Skeletal muscle tissue (tissue), 4 donors: ENCODE measurements around the gene FRMD4B. TPM values are rescaled to one million over a fixed set of nuclear protein-coding genes. Genes with fewer than 3 reads are reported as not detected.
A peak's percentile ranks its signal among the peaks of the same experiment; 100 is the strongest.
"Not testable (repeated sequence)": the region's sequence is repeated elsewhere in the genome, so short reads cannot be mapped to it uniquely, and the experiment has no call there.

Experiments used
- H3K27ac ChIP-seq: one replicate; pipeline ENCODE4 v1.7.0; 2013; ENCODE audit warnings: mild to moderate bottlenecking, low read depth, low read length, inconsistent platforms
- H3K27me3 ChIP-seq, 3 donors: one replicate each; pipeline ENCODE4 v1.7.0; 2013; ENCODE audit warnings: low read length in 3 of 3; ENCODE audit not compliant: control insufficient read depth in 3 of 3, insufficient read depth in 3 of 3
- H3K36me3 ChIP-seq, 3 donors: one replicate each; pipeline ENCODE4 v1.7.0; 2013; ENCODE audit warnings: low read length in 3 of 3; ENCODE audit not compliant: control insufficient read depth in 3 of 3, insufficient read depth in 3 of 3
- H3K4me1 ChIP-seq, 3 donors: one replicate each; pipeline ENCODE4 v1.7.0; 2013; ENCODE audit warnings: low read length in 3 of 3, mild to moderate bottlenecking in 3 of 3; ENCODE audit not compliant: control insufficient read depth in 3 of 3, insufficient read depth in 3 of 3
- H3K4me3 ChIP-seq, 3 donors: one replicate each; pipeline ENCODE4 v1.7.0; 2013; ENCODE audit warnings: low read length in 3 of 3
- H3K9ac ChIP-seq, 3 donors: one replicate each; pipeline ENCODE4 v1.7.0; 2013; ENCODE audit warnings: low read length in 3 of 3, mild to moderate bottlenecking in 3 of 3, moderate library complexity in 2 of 3, low read depth in 1 of 3
- H3K9me3 ChIP-seq, 3 donors: one replicate each; pipeline ENCODE4 v1.7.0; 2013; ENCODE audit warnings: low read length in 3 of 3; ENCODE audit not compliant: control insufficient read depth in 3 of 3
- total RNA-seq: library from RNA; depleted of rRNA; stranded (reverse); fragments of >200 nt; gene quantifications from one replicate; pipeline ENCODE4 v1.2.3, GENCODE V29; 2014
- donor health status: Osteomylitis.

The FRMD4B gene
- total RNA-seq, 1 donor from 2014 or later: 21.4 TPM

DNA sequence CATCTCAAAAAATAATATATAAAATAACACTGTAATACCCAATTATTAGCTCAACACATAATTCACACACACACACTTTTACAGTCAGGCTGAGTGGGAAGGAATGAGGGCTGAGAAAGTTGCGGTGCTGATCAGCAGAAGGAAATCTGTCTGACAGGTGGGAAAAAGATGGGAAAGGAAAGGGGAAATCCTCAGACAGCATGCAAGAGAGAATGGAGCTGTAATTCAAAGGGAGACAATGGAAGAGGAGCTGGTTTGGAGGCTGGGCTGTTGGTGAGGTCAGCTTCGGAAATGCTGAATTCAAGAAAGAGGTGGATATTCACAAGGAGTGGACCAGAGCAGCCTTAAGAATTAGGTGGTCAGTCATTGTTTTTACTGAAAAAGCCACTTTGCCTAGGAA is 141.8 kb downstream of the FRMD4B start:
- Histone ChIP-seq H3K9me3 (no peaks in the 10 kb centered on the region), H3K4me3 (no peak overlapping the region), H3K27ac (no peak overlapping the region), H3K4me1 (no peaks in the 10 kb centered on the region), H3K9ac (no peak overlapping the region), H3K36me3 (no peaks in the 10 kb centered on the region), H3K27me3 (no peaks in the 10 kb centered on the region)

DNA sequence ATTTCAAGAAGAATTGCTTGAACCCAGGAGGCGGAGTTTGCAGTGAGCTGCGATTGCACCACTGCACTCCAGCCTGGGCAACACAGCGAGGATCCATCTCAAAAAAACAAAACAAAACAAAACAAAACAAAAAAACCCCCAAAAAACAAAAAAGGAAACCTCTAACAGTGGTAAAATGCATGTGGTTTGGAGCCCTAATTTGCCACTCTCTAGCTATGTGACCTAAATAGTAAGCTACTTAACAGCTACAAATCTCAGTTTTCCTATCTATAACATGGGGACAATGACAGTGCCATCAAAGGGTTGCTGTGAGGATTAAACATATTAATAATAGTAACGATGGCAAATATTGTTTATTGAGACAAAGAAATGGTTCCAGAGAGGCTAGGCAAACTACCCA is 144.1 kb downstream of the FRMD4B start:
- no peak overlapping the region for H3K9ac ChIP-seq
- no peak overlapping the region for H3K27ac ChIP-seq
- H3K27me3 ChIP-seq: no peaks in the 10 kb centered on the region
- H3K4me3 ChIP-seq: no peak overlapping the region
- H3K9me3 ChIP-seq: no peaks in the 10 kb centered on the region
- H3K4me1 ChIP-seq: no peaks in the 10 kb centered on the region
- no peaks in the 10 kb centered on the region for H3K36me3 ChIP-seq

DNA sequence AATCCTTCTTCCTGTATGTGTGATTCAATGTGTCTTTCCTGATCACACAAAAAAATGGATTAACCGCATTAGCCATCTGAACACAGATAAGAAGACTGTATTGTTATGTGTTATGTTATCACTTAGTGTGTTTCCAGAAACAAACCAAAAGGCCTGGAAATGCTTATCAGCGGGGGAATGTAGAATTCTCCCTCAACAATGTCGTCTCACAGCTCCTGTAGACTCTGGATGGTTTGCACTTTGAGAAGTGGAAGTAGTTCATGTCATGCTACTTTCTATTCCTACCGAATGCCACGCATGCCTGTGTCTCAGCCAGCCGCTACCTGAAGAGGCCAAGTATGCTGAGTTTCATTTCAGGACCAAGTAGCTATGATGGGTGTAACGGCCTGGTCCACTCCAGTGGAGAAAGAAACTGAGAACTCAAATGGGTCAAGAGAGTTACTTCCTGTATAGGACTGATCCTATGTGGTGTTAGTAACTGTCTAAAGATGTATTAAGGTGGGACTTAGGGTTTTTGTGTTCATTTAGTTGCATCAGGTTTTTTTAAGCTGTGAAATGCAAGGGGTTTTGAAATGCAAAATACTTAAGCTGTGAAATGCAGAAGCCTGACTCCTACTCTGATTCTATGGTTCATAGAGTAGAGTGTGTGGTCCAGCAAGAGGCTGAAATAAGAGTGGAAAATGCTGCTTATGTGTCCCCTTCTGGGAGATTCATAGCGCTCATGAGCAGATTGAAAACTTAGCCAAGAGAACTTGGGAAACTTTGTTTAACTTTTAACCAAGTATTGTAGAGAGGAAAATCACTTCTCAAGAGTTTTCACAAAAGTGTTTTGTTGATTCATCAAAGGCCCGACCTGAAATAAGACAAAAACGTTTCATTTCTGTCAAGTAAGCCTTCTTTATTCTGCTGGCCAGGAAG is 145.0 kb downstream of the FRMD4B start:
- H3K27ac ChIP-seq: no peak overlapping the region
- H3K4me3 ChIP-seq: no peak overlapping the region
- no peak overlapping the region for H3K9ac ChIP-seq
- H3K9me3 ChIP-seq: no peaks in the 10 kb centered on the region
- no peaks in the 10 kb centered on the region for H3K27me3 ChIP-seq
- no peaks in the 10 kb centered on the region for H3K36me3 ChIP-seq
- H3K4me1 ChIP-seq: no peaks in the 10 kb centered on the region

DNA sequence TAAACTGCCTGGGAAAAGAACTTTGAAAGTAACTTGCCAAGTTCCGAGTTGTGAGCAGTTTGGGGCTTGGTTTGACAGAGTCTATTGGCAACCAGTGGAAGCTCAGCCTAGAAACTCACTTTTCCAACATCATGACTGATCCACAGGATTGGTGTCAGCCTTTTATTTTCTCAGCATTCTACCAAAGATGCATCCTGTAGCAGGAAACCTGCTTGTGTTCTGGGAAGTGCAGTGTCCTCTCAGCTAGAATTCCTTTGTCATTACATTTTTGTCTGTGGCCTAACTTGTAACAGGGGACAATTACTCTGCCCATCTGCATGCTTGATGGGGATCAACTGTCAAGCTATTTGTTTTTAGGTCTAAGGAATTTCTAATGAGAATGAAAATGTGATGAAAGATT is 146.8 kb downstream of the FRMD4B start:
- Histone ChIP-seq H3K9ac (no peak overlapping the region), H3K36me3 (no peaks in the 10 kb centered on the region), H3K9me3 (no peaks in the 10 kb centered on the region), H3K4me1 (no peaks in the 10 kb centered on the region), H3K4me3 (no peak overlapping the region), H3K27ac (no peak overlapping the region), H3K27me3 (no peaks in the 10 kb centered on the region)

DNA sequence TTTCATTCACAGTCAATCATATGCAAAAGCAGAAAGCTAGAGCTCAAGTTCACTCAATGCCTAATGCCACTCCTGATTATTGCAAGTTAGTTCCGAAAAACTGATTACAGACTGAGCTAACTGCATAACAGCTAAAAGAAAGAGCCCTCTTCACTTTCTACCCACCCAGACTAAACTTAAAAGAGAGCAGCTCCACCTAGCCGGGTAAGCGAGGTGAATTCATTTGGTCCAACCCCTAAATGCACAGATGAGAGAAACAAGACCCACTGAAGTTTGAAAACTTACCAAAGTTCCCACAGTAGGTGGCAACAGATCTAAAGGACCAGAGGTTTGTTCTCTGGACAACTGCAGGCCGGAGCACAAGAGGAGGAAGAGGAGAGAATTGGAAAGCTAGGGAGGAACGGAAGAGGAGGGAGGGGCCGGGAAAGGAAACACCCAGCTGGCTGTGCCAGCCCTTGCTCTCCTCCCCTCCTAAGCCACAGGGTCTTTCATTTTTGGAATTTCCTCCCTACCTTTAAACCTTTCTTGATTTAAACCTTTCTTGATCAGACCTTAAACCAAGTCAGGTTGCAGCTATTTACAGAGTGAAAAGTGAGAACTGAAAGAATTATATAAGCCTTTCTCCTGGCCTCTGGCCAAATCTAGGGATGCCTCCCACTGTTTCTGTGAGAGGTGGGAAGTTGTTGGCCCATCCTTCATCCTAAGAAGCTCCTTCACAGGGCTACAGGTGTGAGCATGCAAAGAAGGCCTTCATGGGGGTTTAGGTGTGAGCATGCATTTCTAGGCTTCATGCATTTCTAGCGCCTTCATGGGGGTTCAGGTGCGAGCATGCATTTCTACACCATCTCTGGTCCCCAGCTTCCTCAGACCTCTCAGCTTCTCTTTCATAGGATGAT is 148.8 kb downstream of the FRMD4B start:
- Histone ChIP-seq H3K9me3 (no peaks in the 10 kb centered on the region), H3K27me3 (no peaks in the 10 kb centered on the region), H3K4me3 (peak overlapping the region; percentile 9 to 63 (median 30)), H3K27ac (no peak overlapping the region), H3K36me3 (no peaks in the 10 kb centered on the region), H3K4me1 (no peaks in the 10 kb centered on the region), H3K9ac (no peak overlapping the region)

DNA sequence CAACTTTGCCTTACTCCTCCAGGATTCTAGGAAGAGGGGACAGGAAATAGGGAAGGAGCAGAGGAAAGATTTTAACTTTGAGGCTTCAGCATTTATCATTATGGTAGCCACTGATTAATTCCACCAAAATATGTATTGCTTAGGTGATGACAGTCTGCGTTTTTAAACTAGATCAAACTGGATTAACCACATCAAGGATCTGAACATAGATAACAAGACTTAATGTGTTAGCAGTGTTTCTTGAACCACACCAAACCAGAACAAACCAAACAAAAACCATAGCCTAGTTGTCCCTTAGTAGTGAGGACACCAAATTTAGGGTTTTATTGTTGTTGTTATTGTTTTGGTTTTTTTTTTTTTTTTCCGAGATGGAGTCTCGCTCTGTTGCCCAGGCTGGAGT is 150.0 kb downstream of the FRMD4B start:
- Histone ChIP-seq H3K4me1 (no peaks in the 10 kb centered on the region), H3K9me3 (no peaks in the 10 kb centered on the region), H3K27ac (no peak overlapping the region), H3K36me3 (no peaks in the 10 kb centered on the region), H3K9ac (no peak overlapping the region), H3K4me3 (no peak overlapping the region), H3K27me3 (no peaks in the 10 kb centered on the region)

DNA sequence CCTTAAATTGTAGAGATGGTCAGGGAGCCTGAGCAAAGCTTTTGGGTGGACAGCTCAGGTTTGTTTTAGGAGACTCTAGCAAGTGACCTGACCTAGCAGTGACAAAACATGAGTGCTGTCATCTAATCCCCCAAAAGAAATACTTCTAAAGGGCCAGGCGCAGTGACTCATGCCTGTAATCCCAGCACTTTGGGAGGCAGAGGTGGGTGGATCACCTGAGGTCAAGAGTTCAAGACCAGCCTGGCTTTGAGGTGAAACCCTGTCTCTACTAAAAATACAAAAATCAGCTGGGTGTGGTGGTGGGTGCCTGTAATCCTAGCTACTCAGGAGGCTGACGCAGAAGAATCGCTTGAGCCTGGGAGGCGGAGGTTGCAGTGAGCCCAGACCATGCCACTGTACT is 150.7 kb downstream of the FRMD4B start:
- not testable (repeated sequence) for H3K27ac ChIP-seq, H3K4me3 ChIP-seq, H3K4me1 ChIP-seq, H3K9ac ChIP-seq, H3K9me3 ChIP-seq, H3K27me3 ChIP-seq, H3K36me3 ChIP-seq

DNA sequence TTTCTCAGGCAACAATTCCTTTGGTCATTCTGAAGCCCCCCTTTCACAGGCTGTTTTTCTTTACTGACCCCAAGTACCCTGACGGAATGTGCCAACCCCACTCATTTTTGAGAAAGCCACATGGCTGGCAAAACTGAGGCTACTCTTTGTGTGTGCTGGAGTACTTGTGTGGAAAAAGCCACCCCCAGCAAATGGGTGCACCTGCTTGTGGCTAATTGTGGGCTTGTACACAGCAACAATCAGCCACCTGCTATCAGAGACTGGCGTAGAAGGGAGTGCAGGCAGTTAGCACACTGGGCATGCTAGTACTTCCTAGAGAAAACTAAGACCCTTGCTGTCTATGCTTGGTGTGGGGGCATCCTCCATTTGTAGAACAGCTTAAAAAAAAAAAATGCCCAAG is 153.4 kb downstream of the FRMD4B start:
- Histone ChIP-seq H3K9me3 (no peaks in the 10 kb centered on the region), H3K9ac (no peak overlapping the region), H3K27ac (no peak overlapping the region), H3K4me3 (no peak overlapping the region), H3K4me1 (no peaks in the 10 kb centered on the region), H3K36me3 (no peaks in the 10 kb centered on the region), H3K27me3 (no peaks in the 10 kb centered on the region)

DNA sequence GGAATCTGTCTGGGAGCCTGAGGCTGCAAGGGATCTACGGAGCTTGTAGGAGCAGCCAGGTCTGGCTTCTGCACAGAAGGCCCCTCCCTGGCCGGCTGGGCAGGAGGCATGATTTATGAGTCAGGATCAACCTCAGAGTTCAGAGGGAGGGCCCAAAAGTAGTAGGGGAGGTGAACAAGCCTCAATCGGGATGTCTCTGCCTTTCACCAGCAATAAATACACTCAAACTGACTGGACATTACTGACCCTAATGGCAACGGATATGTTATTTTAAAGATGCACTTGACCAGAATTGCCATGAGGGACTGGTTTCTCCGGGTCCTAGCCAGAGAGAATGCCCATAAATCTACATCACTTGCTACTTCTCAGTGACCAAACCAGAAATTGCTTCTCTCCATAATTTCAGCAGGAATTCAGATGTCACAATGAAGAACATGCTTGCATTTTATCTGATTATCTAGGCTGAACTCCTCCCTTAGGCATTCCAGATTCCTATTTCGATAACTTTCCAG is 153.9 kb downstream of the FRMD4B start:
- Histone ChIP-seq H3K4me1 (no peaks in the 10 kb centered on the region), H3K36me3 (no peaks in the 10 kb centered on the region), H3K27me3 (no peaks in the 10 kb centered on the region), H3K27ac (no peak overlapping the region), H3K9ac (no peak overlapping the region), H3K9me3 (no peaks in the 10 kb centered on the region), H3K4me3 (no peak overlapping the region)

DNA sequence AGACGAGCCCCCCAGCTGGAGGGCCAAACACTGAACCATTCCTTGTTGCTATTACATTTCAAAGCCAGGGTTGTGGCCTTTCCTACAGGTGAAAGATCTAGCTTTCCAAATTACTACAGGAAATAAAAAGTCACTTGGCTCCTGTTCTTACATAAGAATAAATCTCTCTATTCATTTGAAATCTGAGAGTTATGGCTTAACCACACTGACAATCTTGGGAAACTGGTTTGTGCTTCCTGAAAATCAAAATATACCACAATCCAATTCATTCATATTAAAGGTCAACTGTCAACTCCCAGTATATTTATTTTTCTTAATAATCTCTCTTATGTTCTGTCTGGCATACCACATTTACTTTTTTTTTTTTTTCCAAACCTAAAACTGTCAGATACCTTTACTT is 159.8 kb downstream of the FRMD4B start:
- Histone ChIP-seq H3K4me1 (no peaks in the 10 kb centered on the region), H3K9ac (no peak overlapping the region), H3K4me3 (no peak overlapping the region), H3K27me3 (no peaks in the 10 kb centered on the region), H3K9me3 (no peaks in the 10 kb centered on the region), H3K27ac (no peak overlapping the region), H3K36me3 (no peaks in the 10 kb centered on the region)
